Measurements from ENCODE around the gene JARID2. TPM values are rescaled to one million over a fixed set of nuclear protein-coding genes. Genes with fewer than 3 reads are reported as not detected.
"Not testable (repeated sequence)": the region's sequence is repeated elsewhere in the genome, so short reads cannot be mapped to it uniquely, and the experiment has no call there.

JARID2 gene
- total RNA-seq, 2 experiments from 2014 or later, result 19.3 to 20.1 TPM

DNA sequence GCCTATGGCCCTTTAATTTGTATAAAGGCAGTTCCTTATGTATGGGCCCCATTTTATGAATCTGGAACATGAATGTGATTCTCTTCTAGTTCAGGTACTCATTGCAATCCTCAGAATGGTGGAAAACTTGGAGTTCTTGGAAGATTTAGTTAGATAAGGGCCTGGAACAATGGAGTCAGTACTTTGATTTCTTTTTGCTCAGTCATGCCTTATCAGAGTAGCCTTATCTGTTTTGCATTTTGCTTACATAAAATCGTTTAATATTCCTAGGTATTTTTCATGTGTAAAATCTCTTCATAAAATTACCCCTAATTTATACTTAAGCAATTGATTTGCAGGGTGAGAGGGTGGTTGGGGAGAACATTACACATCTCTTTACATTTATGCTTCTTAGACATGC, 160.6 kb downstream of the JARID2 start:
- H3K9me3 Mint-ChIP-seq, result no peaks in the 10 kb centered on the region
- no peak overlapping the region for H3K4me3 Mint-ChIP-seq
- peaks cover 83% of the 10 kb centered on the region for H3K4me1 Mint-ChIP-seq
- no peak overlapping the region for H3K27ac Mint-ChIP-seq
- no peak for DNase-seq
- H3K27me3 Mint-ChIP-seq, result no peaks in the 10 kb centered on the region
- peaks cover 17% of the 10 kb centered on the region for H3K36me3 Mint-ChIP-seq

DNA sequence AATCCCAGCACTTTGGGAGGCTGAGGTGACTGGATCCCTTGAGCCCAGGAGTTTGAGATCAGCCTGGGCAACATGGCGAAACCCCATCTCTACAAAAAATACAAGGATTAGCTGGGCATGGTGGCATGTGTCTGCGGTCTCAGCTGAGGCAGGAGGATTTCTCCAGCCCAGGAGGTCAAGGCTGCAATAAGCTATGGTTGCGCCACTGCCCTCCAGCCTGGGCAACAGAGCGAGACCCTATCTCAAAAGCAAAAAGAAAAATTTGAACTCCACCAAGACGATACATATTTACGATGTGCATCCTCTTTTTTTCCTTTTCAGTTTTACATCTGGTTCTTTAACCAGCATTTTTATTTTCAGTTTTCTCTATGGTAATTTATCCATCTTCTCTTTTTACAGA, 162.1 kb downstream of the JARID2 start:
- H3K9me3 Mint-ChIP-seq, result peaks cover 2% of the 10 kb centered on the region
- no peak overlapping the region for H3K27ac Mint-ChIP-seq
- no peak overlapping the region for H3K4me3 Mint-ChIP-seq
- peaks cover 31% of the 10 kb centered on the region for H3K36me3 Mint-ChIP-seq
- H3K27me3 Mint-ChIP-seq, result no peaks in the 10 kb centered on the region
- DNase-seq, result no peak
- peaks cover 80% of the 10 kb centered on the region for H3K4me1 Mint-ChIP-seq

DNA sequence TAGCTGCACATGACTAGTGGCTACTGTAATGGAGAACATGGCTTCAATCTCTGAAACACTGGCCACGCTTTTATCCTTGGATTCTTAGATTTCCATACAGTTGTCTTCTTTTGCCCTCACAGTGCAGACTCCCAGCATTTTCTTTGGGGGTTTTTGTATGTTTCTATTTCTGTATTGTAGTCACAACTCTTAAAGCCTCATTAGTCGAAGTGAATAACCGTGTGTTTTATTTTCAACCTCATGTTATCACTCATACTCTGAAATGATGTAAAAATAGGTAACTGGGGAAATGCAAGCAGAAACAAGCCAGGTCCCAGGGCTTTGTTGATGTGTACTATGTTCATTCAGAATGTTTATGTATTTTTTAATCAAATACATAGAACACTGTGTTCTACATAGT, 162.9 kb downstream of the JARID2 start:
- H3K9me3 Mint-ChIP-seq, result peaks cover 2% of the 10 kb centered on the region
- peak overlapping the region; percentile 55 for H3K27ac Mint-ChIP-seq
- H3K27me3 Mint-ChIP-seq, result no peaks in the 10 kb centered on the region
- no peak for DNase-seq
- peaks cover 79% of the 10 kb centered on the region for H3K4me1 Mint-ChIP-seq
- peaks cover 29% of the 10 kb centered on the region for H3K36me3 Mint-ChIP-seq
- no peak overlapping the region for H3K4me3 Mint-ChIP-seq

DNA sequence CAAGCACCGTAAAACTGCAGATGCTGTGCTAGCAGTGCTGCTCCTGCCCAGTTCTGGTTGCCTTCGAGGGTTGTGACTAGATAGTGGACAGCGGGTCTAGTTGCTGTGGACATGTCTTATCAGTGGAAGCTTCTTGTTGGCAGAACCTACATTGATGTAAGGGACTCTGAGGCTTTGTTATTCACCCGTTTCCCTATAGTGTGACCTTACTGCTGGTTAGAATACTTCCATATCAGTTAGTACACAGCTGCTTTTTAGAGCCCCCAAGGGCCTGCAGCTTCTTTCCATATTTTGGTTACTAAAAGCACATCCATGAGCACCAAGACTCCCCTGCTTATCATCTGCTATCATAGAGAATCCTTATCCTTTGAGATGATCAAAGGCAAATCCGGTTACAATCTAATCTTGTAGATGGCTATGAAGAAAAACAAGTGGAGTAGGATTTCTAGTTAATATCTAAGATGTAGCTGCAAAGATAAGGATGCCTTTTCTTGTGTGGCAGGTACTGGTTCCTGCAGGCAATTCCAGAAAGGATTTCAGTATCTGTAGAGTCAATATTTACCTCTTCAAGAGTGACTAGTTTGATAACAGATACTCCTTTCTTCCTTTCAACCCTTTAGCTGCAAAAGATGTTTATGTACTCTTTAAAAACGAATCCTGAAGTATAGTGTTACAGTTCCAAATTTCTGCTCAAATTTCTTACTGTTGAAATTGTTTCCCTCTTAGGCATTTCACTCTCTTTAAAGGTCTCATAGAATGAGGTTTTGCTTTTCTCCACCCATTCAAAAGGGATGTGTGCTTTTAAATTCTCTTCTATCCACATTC, 163.6 kb downstream of the JARID2 start:
- peak overlapping the region; percentile 87 for H3K27ac Mint-ChIP-seq
- peaks cover 35% of the 10 kb centered on the region for H3K36me3 Mint-ChIP-seq
- H3K9me3 Mint-ChIP-seq, result peaks cover 2% of the 10 kb centered on the region
- no peak overlapping the region for H3K4me3 Mint-ChIP-seq
- peaks cover 80% of the 10 kb centered on the region for H3K4me1 Mint-ChIP-seq
- no peaks in the 10 kb centered on the region for H3K27me3 Mint-ChIP-seq
- no peak for DNase-seq

DNA sequence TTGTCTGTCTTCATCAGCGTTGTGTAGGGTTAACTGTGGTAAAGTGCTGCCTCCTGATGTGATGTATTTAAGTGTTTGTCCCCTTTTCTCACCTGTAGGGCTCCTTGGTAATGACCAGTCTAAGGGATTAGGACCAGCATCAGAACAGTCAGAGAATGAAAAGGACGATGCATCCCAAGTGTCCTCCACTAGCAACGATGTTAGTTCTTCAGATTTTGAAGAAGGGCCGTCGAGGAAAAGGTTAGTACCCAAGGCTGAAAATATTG, 164.2 kb downstream of the JARID2 start:
- no peak for DNase-seq
- peaks cover 36% of the 10 kb centered on the region for H3K36me3 Mint-ChIP-seq
- H3K4me3 Mint-ChIP-seq, result no peak overlapping the region

DNA sequence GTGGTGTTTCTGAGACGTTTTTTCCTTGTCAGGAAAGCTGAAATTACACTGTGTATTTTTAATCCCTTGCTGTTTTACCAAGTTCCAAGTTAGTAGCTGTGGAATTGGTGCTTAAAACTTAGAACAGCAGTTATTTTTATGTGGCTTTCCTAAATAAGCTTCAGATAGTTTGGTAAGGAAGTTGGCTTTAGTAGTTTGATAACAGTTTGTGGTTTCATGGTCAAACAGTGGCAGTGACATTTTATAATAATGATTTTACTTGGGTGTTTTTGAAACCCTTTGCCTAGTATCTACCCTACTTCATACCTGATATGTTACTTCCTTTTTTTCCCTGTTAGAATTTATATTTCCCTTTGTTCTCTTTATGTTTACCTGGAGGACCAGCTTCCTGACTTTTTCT, 164.9 kb downstream of the JARID2 start:
- peak overlapping the region; percentile 50 for H3K4me3 Mint-ChIP-seq
- H3K27ac Mint-ChIP-seq, result peak overlapping the region; percentile 87
- H3K9me3 Mint-ChIP-seq, result peaks cover 2% of the 10 kb centered on the region
- H3K27me3 Mint-ChIP-seq, result no peaks in the 10 kb centered on the region
- peaks cover 70% of the 10 kb centered on the region for H3K4me1 Mint-ChIP-seq
- no peak for DNase-seq
- H3K36me3 Mint-ChIP-seq, result peaks cover 34% of the 10 kb centered on the region

More for the DNA sequence above, 164.2 kb downstream of the JARID2 start:
- Mint-ChIP-seq H3K4me1 (peaks cover 75% of the 10 kb centered on the region), H3K27ac (peak overlapping the region; percentile 87), H3K9me3 (peaks cover 2% of the 10 kb centered on the region), H3K27me3 (no peaks in the 10 kb centered on the region)

DNA sequence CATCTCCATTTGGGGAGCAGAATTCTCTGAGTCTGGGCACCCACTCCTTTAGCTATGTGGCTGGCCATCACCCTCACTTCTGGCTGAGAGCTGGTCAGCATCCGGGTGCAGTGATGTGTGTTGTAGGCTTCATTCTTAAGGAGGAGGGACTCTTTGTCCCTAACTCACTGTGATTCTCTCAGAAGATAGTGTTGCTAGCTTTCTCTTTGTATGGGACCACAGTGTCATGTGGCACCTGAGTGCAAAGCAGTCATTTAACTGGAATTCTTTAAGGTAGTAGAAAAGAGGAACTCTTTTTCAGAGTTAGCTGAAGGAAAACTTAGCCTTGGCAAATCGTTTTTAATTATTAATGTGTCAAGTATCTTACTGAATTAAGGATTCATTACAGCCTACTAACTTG, 165.9 kb downstream of the JARID2 start:
- Mint-ChIP-seq H3K36me3 (peaks cover 39% of the 10 kb centered on the region), H3K27ac (peak overlapping the region; percentile 87), H3K4me3 (peak overlapping the region; percentile 33), H3K4me1 (peaks cover 70% of the 10 kb centered on the region), H3K27me3 (no peaks in the 10 kb centered on the region), H3K9me3 (peaks cover 3% of the 10 kb centered on the region)
- DNase-seq, result no peak

DNA sequence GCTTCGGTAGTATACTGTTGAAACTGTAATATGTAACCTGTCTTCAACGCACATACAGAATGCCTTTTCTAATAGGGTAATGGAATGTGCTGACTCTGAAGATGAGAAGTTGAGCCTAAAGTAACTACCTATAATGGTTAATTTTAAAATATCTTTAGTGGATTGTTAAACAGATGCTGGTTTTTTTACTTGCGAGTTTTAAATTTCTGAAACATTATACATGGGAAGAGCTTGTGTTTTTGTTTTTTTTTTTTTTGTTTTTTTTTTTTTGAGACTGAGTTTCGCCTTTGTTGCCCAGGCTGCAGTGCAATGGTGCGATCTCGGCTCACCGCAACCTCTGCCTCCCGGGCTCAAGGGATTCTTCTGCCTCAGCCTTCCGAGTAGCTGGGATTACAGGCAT, 166.9 kb downstream of the JARID2 start:
- H3K9me3 Mint-ChIP-seq, result peaks cover 10% of the 10 kb centered on the region
- no peak for DNase-seq
- peaks cover 48% of the 10 kb centered on the region for H3K36me3 Mint-ChIP-seq
- no peaks in the 10 kb centered on the region for H3K27me3 Mint-ChIP-seq
- no peak overlapping the region for H3K27ac Mint-ChIP-seq
- H3K4me3 Mint-ChIP-seq, result no peak overlapping the region
- H3K4me1 Mint-ChIP-seq, result peaks cover 72% of the 10 kb centered on the region

DNA sequence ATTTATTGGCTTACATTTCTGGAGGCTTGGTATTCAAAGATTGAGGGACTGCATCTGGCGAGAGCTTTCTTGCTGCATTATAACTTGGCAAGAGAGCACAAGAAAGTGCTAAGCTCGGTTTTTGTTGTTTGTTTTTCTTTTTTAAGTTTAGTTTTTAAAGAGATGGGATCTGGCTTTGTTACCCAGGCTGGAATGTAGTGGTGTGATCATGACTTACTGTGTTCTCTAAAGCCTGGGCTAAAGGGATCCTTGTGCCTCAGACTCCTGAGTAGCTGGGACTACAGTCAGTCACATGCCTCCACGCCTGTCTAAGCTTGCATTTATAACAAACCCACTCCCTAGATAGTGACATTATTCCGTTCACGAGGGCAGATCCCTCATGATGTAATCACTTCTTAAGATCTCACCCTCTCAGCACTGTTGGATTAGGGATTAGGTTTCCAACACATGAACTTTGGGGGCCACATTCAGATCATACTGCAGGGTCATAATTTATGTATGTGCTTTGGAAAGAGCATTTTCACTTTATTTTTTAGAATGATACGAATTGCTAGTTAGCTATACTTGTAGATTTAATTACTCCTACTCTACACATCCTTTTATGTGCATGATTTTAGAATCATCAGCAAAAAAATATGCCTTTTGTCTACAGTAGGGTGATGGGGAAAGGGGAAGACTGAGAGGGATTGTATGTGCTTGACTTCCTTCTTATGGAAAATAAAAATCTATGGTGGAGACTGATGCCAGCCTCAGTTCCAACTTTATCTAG, 167.8 kb downstream of the JARID2 start:
- peaks cover 73% of the 10 kb centered on the region for H3K4me1 Mint-ChIP-seq
- peaks cover 55% of the 10 kb centered on the region for H3K36me3 Mint-ChIP-seq
- peak overlapping the region; percentile 20 for H3K27ac Mint-ChIP-seq
- no peak for DNase-seq
- H3K27me3 Mint-ChIP-seq, result no peaks in the 10 kb centered on the region
- no peak overlapping the region for H3K4me3 Mint-ChIP-seq
- peaks cover 15% of the 10 kb centered on the region for H3K9me3 Mint-ChIP-seq

DNA sequence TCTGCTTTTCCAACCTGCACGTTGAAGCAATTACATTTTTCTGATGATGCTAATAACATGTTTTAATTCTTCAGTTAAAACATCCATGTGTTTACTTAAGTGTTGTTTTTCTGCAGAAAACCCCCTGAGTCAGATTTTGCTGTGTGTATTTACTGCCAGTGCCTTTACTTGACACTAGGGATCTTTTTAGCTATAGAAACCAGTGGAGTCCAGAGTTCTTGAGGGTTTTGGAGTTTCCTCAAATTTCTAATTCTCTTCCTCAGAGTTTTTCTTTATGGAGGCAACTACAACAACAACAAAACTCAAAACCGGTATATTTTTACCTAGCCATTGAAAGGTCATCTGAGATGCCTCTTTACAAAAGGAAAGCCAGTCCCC, 168.4 kb downstream of the JARID2 start:
- DNase-seq, result no peak
- Mint-ChIP-seq H3K36me3 (peaks cover 58% of the 10 kb centered on the region), H3K27ac (no peak overlapping the region), H3K27me3 (no peaks in the 10 kb centered on the region), H3K4me3 (no peak overlapping the region), H3K4me1 (peaks cover 67% of the 10 kb centered on the region), H3K9me3 (peaks cover 17% of the 10 kb centered on the region)

DNA sequence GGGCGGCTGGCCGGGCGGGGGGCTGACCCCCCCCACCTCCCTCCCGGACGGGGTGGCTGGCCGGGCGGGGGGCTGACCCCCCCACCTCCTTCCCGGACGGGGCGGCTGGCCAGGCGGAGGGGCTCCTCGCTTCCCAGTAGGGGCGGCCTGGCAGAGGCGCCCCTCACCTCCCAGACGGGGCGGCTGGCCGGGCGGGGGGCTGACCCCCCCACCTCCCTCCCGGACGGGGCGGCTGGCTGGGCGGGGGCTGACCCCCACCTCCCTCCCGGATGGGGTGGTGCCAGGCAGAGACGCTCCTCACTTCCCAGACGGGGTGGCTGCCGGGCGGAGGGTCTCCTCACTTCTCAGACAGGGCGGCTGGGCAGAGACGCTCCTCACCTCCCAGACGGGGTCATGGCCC, 169.8 kb downstream of the JARID2 start:
- not testable (repeated sequence) for DNase-seq, H3K27me3 Mint-ChIP-seq, H3K4me3 Mint-ChIP-seq, H3K27ac Mint-ChIP-seq
- peaks cover 57% of the 10 kb centered on the region for H3K4me1 Mint-ChIP-seq
- peaks cover 23% of the 10 kb centered on the region for H3K9me3 Mint-ChIP-seq
- H3K36me3 Mint-ChIP-seq, result peaks cover 69% of the 10 kb centered on the region

DNA sequence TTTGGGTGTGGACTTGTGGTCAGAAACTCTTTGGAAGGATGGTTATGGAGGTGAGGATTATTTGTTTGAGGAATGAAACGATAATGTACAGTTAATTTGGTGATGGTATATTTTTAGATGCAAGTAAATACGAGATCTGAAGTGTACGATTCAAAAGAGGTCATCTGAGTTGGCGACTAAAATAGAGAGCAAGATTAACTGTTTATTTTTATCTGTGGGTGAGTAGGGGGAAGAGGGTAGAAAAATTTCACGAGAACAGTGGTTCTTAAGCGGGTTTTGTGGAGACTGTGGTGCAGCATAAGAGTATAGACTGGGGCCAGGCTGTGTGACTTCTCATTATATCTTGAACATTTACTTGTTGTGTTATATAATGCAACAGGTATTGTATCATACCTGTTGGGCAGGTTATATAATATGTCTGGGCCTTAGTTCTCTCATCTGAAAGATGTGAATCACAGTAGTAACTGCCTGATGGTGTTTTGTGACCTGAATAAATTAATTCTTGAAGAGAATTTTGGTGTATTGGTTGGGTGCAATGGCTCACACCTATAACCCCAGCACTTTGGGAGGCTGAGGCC, 171.2 kb downstream of the JARID2 start:
- H3K4me3 Mint-ChIP-seq, result no peak overlapping the region
- H3K27me3 Mint-ChIP-seq, result no peaks in the 10 kb centered on the region
- H3K9me3 Mint-ChIP-seq, result peaks cover 24% of the 10 kb centered on the region
- peak overlapping the region; percentile 82 for H3K27ac Mint-ChIP-seq
- no peak for DNase-seq
- peaks cover 57% of the 10 kb centered on the region for H3K4me1 Mint-ChIP-seq
- H3K36me3 Mint-ChIP-seq, result peaks cover 66% of the 10 kb centered on the region

DNA sequence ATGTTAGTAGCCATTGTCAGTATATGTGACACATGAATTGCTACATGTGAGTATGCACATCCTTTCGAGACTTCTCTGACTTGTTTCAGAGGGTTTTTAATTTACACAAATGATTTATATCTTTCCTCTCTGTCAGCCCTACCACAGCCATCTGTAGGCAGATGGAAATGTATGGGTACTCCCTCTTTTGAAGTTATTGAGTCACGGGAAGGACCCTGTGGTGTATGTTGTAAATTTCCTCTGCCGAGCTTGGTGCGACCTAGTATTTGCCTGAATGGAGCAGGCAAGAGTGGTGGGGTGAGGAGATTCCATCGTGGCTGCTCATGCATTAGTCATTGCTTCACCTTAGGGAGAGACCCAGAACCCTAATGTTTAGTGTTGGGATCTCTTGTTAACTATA, 171.9 kb downstream of the JARID2 start:
- Mint-ChIP-seq H3K27ac (peak overlapping the region; percentile 82), H3K4me1 (peaks cover 57% of the 10 kb centered on the region), H3K36me3 (peaks cover 64% of the 10 kb centered on the region), H3K9me3 (peaks cover 24% of the 10 kb centered on the region), H3K27me3 (no peaks in the 10 kb centered on the region), H3K4me3 (no peak overlapping the region)
- DNase-seq, result peak; percentile 65

DNA sequence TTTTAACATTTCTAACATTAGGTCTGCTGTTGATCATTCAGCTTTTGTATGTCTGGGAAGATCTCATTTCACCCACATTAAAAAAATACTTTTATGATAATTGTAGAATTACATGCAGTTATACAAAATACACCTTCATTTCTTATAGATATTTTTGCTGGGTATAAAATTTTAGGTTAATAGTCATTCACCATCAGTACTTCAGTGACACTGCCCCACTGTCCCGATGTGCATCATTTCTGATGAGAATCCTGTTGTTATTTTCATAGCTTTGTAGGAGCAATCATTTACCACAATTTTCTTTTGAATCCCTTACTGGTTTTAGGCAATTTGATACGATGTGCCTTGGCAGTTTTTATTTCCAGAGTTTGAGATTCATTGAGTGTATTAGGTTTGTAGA, 173.6 kb downstream of the JARID2 start:
- DNase-seq, result no peak
- H3K4me1 Mint-ChIP-seq, result peaks cover 56% of the 10 kb centered on the region
- no peak overlapping the region for H3K4me3 Mint-ChIP-seq
- H3K36me3 Mint-ChIP-seq, result peaks cover 71% of the 10 kb centered on the region
- no peaks in the 10 kb centered on the region for H3K27me3 Mint-ChIP-seq
- no peak overlapping the region for H3K27ac Mint-ChIP-seq
- H3K9me3 Mint-ChIP-seq, result peaks cover 24% of the 10 kb centered on the region

DNA sequence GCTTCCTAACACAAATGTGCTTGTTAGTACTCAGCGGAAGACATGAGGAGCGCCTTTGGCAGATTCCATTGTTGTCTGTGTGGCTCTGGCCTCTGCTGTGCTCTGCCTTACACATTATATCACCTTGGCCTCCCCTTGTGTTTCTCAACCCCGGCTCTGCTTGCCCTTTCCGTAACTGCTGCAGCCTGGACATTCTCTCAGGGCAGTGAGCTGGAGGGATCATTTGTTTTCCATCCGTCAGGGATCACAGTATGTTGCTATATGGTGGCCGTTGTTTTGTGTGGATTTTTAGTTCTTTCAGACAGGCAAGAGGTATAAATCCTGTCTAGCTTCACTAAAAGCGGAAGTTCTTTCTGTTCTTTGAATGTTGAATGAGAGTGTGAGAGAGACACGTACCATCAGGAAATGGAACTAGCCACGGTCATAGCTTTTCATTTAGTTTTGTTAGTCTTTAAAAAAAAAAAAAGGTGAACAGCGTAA, 175.1 kb downstream of the JARID2 start:
- no peak for DNase-seq
- H3K27me3 Mint-ChIP-seq, result no peaks in the 10 kb centered on the region
- H3K27ac Mint-ChIP-seq, result peak overlapping the region; percentile 89
- H3K4me3 Mint-ChIP-seq, result peak overlapping the region; percentile 57
- peaks cover 76% of the 10 kb centered on the region for H3K36me3 Mint-ChIP-seq
- peaks cover 24% of the 10 kb centered on the region for H3K9me3 Mint-ChIP-seq
- peaks cover 61% of the 10 kb centered on the region for H3K4me1 Mint-ChIP-seq
